Ammon's horn (tissue), 1 donor: ENCODE data around the gene CCDC87.
"Not testable (repeated sequence)": the region's sequence is repeated elsewhere in the genome, so short reads cannot be mapped to it uniquely, and the experiment has no call there.

Experiments
- DNase-seq: peaks from one replicate; pipeline ENCODE4 v3.0.0-alpha.2; 2016; ENCODE audit warnings: low spot score

The CCDC87 gene, protein sequence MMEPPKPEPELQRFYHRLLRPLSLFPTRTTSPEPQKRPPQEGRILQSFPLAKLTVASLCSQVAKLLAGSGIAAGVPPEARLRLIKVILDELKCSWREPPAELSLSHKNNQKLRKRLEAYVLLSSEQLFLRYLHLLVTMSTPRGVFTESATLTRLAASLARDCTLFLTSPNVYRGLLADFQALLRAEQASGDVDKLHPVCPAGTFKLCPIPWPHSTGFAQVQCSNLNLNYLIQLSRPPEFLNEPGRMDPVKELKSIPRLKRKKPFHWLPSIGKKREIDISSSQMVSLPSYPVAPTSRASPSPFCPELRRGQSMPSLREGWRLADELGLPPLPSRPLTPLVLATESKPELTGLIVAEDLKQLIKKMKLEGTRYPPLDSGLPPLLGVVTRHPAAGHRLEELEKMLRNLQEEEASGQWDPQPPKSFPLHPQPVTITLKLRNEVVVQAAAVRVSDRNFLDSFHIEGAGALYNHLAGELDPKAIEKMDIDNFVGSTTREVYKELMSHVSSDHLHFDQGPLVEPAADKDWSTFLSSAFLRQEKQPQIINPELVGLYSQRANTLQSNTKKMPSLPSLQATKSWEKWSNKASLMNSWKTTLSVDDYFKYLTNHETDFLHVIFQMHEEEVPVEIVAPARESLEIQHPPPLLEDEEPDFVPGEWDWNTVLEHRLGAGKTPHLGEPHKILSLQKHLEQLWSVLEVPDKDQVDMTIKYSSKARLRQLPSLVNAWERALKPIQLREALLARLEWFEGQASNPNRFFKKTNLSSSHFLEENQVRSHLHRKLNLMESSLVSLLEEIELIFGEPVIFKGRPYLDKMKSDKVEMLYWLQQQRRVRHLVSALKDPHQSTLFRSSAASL

DNA sequence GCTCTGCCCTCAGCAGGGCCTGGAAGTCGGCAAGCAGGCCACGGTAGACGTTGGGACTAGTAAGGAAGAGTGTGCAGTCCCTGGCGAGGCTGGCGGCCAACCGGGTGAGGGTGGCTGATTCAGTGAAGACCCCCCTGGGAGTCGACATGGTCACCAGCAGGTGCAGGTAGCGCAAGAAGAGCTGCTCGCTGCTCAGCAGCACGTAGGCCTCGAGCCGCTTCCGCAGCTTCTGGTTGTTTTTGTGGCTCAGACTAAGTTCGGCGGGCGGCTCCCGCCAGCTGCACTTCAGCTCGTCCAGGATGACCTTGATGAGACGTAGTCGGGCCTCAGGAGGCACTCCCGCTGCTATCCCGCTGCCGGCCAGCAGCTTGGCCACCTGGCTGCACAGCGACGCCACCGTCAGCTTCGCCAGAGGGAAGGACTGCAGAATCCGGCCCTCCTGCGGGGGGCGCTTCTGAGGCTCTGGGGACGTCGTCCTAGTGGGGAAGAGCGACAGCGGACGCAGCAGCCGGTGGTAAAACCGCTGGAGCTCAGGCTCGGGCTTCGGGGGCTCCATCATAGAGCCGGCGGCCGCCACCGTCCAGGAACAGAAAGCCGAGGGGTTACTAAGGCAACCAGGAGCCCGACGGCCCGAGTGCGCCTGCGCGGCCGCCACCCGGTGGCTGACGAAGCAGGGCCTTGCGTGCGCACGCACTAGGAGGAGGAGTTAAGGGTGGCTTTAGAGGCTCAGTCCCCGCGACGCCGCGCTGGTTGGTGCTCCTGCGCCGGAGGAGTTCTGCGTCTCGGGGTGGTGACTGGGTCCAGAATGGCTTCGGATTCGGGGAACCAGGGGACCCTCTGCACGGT, at the start of gene CCDC87, which contains the start of gene CCS:
CCDC87 (minus strand) TSS at position 607 of the 846 bp plus-strand sequence; CDS start at position 559, 48 bp downstream.
CCS (plus strand) TSS at position 729 of the 846 bp plus-strand sequence; CDS start at position 806, 77 bp downstream.
- DNase-seq, result peak; percentile 97

DNA sequence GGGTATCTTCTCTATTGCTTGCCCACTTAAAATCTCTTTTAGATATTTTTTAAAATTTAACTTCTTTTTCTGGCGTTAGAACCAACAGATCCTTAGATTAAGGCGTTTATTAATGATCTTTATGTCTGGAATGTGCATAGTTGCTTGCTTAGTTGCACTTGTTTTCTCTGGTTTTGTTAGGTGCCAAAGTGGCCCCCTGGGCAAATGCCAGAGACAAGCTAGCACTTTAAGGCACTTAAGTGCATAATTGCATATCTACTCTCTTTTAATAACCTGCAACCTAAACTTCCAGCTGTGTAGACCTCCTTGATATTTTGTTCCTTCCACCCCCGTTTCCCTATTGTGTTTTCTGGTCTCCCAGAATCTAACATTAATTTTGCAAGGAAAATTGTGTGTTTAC, 49.0 kb upstream of the CCDC87 start:
- DNase-seq, result no peak

DNA sequence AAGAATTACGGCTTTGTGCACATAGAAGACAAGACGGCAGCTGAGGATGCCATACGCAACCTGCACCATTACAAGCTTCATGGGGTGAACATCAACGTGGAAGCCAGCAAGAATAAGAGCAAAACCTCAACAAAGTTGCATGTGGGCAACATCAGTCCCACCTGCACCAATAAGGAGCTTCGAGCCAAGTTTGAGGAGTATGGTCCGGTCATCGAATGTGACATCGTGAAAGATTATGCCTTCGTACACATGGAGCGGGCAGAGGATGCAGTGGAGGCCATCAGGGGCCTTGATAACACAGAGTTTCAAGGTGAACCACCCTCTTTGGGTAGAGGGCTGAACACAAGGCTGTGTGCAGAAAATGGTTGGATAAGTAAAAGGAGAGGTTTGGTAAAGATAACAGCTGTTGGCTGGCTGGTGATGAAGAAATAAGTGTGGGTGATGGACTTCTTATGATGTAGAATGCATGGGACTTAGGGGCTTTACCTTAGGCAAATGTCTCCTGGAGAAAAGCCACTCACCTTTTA, 47.0 kb upstream of the CCDC87 start:
- not testable (repeated sequence) for DNase-seq

DNA sequence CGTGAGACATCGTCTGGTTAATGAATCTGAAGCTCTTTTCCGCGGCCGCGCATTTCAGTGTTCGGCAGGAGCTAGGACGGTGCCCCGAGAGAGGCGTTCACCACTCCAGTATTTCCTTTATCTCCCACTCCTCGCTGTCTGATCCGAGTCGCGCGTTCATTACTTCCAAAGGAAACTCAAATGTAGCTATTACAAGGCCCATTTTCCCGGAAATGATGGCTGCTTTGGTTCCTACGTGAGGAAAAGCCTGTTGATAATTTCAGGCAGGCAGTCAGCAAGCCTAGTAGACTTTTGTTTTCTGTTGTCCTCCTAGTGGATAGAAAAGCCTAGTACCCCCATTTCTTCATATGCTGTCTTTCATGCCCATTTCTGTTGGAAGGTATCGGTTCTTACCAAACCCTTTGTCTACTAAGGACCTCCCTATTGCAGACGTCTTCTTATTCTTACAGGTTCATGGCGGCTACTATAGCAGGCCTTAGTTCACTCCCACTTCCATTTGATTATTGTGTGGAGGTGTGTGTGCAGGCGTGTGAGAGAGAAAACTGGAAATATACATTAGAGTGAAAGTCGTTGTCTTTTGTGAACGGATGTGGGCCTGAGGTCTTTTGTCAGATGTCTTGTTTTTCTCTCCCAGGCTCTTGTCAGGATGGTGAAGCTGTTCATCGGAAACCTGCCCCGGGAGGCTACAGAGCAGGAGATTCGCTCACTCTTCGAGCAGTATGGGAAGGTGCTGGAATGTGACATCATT, 46.4 kb upstream of the CCDC87 start:
- DNase-seq, result peak; percentile 34

DNA sequence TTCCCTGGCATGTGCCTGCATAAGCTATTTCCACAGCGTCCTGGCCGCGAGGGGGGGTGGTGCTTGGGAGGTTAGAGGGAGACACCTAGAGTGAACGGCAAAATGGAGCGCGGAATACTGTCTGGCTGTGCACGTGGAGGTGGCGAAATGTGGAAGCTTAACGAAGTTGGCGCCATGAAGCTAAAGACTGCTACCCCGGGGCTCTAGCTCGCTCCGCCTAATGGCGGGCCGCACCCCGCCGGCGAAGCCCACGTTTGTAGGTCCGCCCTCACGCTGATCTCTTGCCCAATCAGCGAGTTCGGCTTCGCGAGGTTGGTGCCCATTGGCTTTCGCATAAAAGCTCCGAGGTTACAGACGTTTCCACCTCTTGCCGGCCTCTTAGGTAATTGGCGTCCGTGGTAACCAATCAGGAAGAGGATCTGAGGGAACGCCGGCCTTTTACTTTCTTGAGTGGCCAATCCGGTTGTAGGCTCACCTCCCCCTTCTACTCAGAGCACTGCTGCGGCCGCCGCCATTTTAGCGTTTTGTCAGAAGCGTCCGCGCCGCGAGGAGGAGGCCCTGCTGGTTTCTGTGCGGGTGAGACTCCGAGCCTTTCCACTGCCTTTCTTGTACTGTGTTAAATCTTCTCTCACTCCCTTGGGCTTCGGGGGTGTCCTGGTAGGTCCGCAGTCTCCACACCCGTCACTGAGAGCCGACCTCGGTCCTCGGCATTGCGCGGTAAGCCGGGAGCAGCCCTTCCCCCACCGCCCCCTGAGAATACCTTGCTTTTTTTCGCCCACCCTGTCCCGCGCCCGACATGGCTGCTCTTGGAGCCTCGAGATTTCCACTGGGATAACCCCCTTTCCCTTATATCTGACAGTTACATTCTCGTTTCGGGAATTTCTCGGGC, 45.6 kb upstream of the CCDC87 start, which contains the start of gene RBM4:
RBM4 (plus strand) TSS at position 527 of the 889 bp plus-strand sequence. CDS start 1,009 bp downstream, outside the sequence.
- DNase-seq, result peak; percentile 100

DNA sequence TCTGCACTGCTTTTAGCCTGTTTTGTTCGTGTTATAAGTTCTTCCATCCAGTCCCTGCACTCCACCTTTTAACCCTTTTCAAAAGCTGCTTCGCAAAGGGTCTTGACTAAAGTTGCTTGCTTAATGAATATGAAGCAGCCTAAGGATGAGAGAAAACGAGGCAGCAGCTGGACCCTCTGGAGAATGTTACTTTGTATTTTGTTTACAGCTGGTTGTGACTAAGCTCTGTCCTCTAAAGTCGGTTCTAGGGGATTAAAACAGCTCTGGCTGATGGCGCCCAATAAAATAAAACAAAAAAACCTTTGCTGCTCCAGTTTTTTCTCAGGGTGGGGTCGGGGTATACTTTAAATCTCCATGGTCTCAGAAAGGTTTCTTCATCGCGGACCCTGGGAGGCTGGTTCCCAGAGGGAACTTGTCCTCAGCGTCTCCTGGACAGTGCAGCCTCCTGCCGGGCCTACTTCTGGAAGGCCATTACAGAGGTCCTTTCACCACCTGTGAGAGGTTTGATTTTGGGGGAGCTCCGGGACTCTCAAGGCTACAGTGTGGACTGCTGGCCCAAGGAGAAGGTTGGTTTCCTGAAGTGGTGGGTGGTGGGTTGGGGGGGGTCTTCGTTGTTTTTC, 44.8 kb upstream of the CCDC87 start:
- no peak for DNase-seq

DNA sequence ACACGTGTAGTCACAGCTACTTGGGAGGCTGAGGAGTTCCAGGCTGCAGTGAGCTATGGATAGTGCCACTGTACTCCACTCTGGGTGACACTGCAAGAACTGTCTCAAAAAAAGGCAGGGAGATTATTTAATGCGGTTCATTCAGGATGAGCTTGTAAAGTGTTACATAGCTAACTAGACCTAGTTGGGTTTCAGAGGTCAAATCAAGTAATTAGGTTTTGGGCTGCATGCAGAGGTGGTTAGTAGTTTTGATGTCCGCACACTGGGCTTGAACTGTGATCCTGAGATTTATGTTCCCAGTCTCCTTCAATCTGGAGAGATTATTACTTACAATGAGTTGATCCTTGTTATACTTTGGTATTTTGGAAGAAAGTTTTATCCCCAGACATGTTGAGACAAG, 43.5 kb upstream of the CCDC87 start:
- no peak for DNase-seq

DNA sequence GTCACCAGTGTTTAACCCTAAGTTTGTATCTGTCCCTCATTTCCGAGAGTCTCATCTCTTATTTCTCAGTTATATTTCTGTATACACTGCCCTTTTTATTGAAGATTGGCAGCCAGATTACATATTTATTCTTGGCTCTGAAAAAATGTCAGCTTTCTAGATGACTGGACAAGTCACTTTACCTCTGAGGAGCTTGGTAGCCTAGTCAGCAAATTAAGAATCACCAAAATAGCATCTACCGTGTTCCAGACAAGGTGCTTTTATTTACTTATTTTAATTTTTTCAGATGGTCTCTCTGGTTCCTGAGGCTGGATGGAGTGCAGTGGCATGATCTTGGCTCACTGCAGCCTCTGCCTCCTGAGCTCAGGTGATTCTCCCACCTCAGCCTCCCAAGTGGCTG, 40.1 kb upstream of the CCDC87 start:
- DNase-seq, result no peak

DNA sequence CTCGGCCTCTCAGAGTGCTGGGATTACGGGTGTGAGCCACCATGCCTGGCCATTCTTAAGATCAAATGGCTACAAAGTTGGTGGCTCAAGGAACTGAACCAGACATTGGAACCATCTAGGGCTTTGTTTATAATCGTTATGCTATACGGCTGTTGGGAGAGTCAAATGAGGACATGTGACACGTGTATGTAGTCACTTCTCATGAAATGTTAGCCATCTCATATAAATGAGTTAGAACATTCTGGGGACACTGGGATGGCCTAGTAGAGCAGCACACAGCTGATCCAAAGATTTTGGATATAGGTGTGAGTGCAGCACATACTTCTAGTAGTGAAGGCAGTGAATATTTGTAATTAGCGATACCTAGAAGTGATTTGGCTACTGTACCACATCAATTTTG, 39.0 kb upstream of the CCDC87 start:
- DNase-seq, result no peak

DNA sequence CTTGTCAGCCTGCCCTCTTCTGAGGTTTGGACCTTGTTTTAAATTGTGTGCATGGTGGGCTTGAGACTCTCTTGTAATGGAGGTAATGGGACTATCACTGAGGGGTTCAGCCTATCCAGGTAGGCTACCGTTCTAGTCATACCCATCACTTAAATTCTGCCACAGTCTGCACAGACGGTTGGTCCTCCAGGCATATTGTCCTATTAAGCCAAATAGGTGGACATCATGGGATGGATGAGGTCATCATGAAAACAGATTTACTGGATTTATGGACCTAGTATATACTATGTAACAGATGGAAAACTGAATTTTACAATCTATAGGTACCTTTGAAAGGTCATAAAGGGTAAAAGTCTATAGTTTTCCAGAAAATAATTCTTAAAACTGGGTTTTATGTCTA, 36.5 kb upstream of the CCDC87 start:
- no peak for DNase-seq

DNA sequence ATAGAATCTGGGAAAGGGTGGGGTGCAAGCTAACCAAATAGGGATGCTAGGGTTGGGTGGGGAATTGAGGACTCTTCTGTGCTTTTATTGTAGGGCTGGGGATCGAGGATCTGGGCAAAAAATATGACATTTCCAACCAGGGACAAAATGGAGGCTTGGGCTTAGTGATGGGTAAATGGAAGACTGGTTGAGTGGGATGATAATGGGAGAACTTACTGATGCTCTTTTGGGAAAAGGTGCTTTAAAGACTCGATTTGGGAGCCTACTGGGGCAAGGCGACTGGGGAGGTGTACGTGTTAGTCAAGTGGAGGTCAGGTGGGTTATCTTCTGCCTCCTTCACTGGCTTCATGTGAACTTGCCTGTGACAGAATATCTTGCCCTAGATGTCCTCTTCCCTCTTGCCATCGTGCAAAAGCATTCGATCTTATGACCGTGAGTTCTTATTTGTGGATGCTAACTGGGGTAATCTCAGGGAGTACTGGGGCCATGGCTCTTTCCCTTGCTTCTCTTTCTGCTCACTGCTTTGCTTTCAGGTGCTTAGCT, 35.3 kb upstream of the CCDC87 start:
- no peak for DNase-seq

DNA sequence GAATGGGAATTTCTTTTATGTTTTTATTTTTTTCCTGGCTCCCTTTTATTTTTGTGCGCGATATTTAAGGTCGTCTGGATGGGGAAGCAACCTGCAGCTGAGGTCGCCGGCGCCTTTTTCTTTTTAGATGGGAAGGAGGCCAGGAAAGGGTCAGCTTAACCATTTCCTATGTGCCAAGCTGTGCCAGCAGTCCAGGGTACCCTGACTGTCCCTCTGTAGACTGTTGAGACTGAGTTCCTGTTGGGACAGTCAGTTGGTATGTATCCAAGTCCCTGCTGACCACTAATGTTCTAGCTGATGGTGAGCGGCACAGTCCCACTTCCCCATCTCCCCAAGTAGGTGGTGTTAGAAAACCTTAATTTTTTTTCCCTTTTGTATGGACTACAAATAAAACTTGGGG, 34.1 kb upstream of the CCDC87 start:
- DNase-seq, result peak; percentile 72

DNA sequence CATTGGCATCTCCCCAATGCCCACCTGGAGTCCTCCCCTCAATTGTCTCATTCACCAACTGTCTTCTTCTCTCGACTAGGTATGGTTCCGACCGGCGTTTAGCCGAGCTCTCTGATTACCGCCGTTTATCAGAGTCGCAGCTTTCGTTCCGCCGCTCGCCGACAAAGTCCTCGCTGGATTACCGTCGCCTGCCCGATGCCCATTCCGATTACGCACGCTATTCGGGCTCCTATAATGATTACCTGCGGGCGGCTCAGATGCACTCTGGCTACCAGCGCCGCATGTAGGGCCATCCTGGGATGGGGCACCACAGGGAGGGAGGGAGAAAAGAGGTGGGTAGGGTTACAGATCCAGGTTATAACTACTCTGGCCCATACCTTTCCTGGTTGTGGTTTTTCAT, 33.5 kb upstream of the CCDC87 start:
- no peak for DNase-seq

DNA sequence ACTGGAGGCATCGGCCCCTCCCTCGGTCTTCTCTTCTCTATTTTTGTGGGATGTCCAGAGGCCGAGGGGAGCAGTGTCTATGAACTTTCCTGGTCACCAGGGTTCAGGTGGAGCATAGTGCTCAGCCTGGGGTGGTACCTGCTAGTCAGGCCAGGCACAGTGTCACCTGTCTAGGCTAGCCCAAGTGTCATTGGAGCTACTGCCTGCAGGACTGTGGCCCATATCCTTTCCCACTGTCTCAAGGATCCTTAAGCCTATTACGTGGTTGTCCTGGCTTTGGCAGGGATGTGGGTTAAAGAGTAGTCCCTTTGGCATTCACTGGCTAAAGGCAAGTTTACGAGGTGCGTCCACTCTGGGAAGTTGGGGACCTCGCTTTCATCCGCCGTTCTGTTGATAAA, 32.9 kb upstream of the CCDC87 start:
- DNase-seq, result no peak

DNA sequence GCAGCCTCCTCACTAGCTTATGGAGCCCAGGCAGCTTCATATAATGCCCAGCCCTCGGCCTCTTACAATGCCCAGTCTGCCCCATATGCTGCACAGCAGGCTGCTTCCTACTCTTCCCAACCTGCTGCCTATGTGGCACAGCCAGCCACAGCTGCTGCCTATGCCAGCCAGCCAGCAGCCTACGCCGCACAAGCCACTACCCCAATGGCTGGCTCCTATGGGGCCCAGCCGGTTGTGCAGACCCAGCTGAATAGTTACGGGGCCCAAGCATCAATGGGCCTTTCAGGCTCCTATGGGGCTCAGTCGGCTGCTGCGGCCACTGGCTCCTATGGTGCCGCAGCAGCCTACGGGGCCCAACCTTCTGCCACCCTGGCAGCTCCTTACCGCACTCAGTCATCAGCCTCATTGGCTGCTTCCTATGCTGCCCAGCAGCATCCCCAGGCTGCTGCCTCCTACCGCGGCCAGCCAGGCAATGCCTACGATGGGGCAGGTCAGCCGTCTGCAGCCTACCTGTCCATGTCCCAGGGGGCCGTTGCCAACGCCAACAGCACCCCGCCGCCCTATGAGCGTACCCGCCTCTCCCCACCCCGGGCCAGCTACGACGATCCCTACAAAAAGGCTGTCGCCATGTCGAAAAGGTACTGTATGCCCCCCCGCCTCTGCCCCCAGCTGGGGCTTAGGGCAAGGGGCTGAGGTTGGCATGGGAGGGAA, 32.3 kb upstream of the CCDC87 start:
- peak; percentile 24 for DNase-seq

DNA sequence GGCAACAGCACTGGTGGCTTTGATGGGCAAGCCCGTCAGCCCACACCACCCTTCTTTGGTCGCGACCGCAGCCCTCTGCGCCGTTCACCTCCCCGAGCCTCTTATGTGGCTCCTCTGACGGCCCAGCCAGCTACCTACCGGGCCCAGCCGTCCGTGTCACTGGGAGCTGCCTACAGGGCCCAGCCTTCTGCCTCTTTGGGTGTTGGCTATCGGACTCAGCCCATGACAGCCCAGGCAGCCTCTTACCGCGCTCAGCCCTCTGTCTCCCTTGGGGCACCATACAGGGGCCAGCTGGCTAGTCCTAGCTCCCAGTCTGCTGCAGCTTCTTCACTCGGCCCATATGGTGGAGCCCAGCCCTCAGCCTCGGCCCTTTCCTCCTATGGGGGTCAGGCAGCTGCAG, 31.6 kb upstream of the CCDC87 start:
- no peak for DNase-seq

DNA sequence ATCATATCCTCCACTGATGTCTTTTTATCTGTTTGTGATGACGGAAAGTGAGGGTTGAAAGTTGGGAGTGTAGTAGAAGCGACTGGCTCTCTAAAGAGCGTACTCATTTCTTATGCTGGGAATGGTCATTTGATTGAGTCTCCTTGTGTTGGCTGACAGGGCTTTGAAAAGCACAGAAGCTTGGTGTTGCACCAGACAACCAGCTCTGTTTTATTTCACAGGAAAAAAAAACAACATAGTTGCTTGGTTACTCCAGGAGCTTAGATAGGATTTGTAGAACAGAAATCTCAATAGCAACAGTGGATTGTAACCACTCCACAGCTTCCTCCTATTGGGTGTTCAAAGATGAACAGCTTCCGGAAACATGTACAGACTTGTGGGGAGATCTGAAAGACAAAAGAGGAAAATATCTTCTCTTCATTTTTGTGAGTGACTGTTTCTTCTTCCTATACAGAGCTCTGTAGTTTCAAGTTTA, 26.3 kb upstream of the CCDC87 start:
- peak; percentile 45 for DNase-seq

DNA sequence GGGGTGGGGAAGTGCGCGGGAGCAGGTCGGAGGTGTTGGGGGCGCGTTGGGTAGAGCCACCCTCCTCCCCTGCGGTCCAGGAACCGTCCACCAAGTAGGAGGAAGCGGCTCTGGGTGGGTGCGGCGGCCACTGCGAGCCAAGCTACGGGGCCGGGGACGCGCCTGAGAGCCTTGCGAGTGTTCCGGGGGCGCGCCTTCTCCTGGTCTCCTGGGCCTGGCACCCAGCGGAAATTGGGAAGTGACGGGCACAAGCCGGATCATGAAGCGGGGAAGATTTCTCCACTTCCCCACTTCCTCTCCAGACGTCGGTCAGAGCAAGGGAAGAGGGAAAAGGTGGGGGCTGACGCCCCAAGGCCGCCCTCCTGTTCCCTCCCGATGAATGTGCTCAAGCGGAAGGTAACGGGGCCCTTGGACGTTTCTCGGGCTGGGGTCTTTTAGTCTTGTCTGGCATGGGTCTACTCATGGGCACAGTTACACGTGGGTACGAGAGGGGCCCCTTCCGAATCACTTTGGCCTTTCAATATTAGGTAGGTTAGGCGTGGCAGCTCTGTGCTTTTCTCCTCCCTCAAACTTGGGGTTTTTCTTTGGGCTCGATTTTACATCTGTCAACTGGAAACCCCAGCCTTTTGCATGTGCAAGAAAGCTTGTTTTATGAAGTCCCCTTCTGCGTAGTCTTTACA, 24.4 kb upstream of the CCDC87 start:
- no peak for DNase-seq
